ENCODE measurements around the gene CCDC80.

CCDC80 gene

DNA sequence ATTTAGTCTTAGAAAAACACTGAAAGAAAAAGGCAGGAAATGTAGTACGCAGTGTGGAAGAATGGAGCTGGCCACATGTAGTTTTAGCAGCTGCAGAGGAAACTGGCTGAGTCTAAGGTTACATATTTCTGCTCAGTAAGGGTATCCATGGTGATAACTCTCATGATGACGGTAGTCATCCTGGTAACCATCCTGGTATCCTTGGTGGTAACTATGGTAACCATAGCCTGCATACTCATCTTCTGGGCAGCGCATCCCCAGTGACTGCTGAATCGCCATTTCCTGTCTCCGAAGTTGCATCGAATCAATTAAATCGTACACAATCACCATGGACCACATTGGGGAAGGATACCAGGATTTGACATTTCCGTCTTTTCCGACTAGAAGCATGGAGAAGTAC, 35.7 kb downstream of the CCDC80 start:
- in situ Hi-C loops (cut with MboI; ENCODE audit: low pct_unique_long_range_greater_than_20kb, low sequenced_read_pairs, unreplicated experiment) = no loop called here
- no peak for DNase-seq (ENCODE audit: low spot score)
- TF ChIP-seq, protein P1, sequence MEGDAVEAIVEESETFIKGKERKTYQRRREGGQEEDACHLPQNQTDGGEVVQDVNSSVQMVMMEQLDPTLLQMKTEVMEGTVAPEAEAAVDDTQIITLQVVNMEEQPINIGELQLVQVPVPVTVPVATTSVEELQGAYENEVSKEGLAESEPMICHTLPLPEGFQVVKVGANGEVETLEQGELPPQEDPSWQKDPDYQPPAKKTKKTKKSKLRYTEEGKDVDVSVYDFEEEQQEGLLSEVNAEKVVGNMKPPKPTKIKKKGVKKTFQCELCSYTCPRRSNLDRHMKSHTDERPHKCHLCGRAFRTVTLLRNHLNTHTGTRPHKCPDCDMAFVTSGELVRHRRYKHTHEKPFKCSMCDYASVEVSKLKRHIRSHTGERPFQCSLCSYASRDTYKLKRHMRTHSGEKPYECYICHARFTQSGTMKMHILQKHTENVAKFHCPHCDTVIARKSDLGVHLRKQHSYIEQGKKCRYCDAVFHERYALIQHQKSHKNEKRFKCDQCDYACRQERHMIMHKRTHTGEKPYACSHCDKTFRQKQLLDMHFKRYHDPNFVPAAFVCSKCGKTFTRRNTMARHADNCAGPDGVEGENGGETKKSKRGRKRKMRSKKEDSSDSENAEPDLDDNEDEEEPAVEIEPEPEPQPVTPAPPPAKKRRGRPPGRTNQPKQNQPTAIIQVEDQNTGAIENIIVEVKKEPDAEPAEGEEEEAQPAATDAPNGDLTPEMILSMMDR (IDR thresholded peaks at IDR 0.05; ENCODE audit: extremely low read depth, insufficient read depth, missing control alignments) = no peak

DNA sequence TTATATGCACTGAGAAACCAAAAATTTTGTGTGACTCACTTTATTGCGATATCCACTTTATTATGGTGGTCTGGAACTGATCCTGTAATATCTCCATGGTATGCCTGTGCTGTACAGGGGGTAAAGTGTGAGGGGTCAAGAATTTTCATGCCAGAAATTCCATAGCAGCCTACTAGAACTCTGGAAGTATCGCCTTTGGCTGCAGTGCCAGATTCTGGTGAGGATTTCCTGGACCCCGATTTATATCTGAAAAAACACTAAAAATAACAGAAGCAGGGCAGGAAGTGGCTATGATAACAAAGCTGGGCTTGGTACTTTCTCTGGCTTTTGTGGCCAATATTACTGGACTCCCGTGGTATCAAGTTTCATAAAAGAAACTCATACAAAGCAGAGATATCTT, 36.4 kb downstream of the CCDC80 start:
- no peak for DNase-seq (ENCODE audit: low spot score)
- TF ChIP-seq, protein P1 (IDR thresholded peaks at IDR 0.05; ENCODE audit: extremely low read depth, insufficient read depth, missing control alignments) = no peak
- in situ Hi-C loops (cut with MboI; ENCODE audit: low pct_unique_long_range_greater_than_20kb, low sequenced_read_pairs, unreplicated experiment) = no loop called here

DNA sequence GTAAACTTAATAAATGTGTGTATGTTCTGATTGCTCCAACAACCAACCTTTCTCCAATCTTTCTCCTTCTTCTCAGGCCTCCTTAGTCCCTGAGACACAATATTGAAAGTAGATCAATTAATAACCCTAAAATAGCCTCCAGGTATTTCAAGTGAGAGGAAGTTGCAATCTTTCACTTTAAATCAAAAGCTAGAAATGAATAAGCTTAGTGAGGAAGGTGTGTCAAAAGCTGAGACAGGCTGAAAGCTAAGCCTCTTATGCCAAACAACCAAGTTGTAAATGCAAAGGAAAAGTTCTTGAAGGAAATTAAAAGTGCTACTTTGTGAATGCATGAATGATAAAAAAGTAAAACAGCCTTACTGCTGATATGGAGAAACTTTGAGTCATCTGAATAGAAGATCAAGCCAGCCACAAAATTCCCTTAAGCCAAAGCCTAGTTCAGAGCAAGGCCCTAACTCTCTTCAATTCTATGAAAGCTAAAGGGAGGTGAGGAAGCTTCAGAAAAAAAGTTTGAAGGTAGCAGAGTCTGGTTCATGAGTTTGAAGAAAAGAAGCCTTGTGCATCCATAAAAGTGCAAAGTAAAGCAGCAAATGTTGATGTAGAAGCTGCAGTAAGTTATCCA, 38.6 kb downstream of the CCDC80 start:
- DNase-seq (ENCODE audit: low spot score) = no peak
- TF ChIP-seq, protein P1 (IDR thresholded peaks at IDR 0.05; ENCODE audit: extremely low read depth, insufficient read depth, missing control alignments) = no peak
- in situ Hi-C loops (cut with MboI; ENCODE audit: low pct_unique_long_range_greater_than_20kb, low sequenced_read_pairs, unreplicated experiment) = no loop called here

DNA sequence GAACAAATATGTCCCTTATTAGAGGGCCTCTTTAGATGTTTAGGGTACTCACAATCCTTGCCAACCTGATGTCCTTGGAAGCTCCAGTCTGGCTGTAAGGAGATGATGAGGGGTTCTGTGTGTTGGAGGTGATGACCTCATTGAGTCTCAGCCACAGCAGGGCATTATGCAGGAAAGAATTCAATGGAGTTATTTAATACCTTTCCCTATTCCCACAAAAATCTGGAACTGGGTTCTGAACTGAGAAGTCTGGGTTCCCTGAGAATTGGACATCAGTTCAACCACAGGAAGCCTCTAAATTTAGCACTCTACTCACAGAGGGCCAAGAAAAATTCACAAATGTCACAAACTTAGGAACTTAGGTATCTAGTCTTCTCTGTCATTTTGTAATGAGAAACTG, 42.2 kb downstream of the CCDC80 start:
- in situ Hi-C loops (cut with MboI; ENCODE audit: low pct_unique_long_range_greater_than_20kb, low sequenced_read_pairs, unreplicated experiment) = no loop called here
- DNase-seq (ENCODE audit: low spot score) = no peak
- TF ChIP-seq, protein P1 (IDR thresholded peaks at IDR 0.05; ENCODE audit: extremely low read depth, insufficient read depth, missing control alignments) = no peak

DNA sequence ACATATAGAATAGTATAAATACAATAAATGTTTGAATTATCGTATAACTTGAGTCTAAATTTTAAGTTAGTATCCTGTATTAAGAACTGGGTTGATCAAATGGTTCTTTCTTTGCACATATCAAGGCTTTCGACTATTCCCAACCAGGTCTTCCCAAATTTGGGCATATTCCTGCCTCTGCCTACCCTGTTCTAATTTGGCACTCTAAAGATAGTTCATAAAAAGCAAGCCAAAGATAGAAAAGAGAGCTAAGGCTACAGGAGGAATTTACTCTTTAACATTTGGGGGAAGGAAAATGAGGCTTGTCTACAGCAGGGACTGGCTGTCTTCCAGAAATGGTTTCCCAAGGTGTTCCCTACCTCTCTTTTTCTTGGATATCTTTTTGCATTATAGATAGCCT, 43.0 kb downstream of the CCDC80 start:
- TF ChIP-seq, protein P1 (IDR thresholded peaks at IDR 0.05; ENCODE audit: extremely low read depth, insufficient read depth, missing control alignments) = no peak

DNA sequence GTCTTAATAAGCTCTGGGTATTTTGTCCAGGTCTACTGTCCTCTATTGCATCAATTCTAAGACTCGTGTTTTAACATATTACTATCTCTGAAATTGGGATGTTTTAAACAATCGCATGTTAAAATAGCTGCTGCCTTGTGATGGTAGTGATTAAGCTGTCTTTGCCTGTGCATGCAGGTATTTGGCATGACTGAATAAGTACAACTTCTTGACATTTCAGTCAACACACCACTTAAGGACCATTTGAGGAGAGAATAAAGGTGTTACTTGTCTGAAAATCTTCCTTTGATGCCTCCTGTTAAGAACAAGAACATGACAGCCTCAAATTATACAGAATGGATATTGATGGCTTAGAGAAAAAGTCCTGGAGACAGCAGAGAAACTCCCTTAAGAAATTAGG, 46.1 kb downstream of the CCDC80 start:
- TF ChIP-seq, protein P1 (IDR thresholded peaks at IDR 0.05; ENCODE audit: extremely low read depth, insufficient read depth, missing control alignments) = no peak
- in situ Hi-C loops (cut with MboI; ENCODE audit: low pct_unique_long_range_greater_than_20kb, low sequenced_read_pairs, unreplicated experiment) = no loop called here

More for the DNA sequence above, 43.0 kb downstream of the CCDC80 start:
- in situ Hi-C loops (cut with MboI; ENCODE audit: low pct_unique_long_range_greater_than_20kb, low sequenced_read_pairs, unreplicated experiment) = no loop called here
- no peak for DNase-seq (ENCODE audit: low spot score)

More for the DNA sequence above, 46.1 kb downstream of the CCDC80 start:
- no peak for DNase-seq (ENCODE audit: low spot score)
